HFFc6 (cell line): ENCODE data around the gene LYZL6. TPM values are rescaled to one million over a fixed set of nuclear protein-coding genes. Genes with fewer than 3 reads are reported as not detected.

Experiments used
- DNase-seq: peaks from one replicate; pipeline ENCODE4 v3.0.0-alpha.2; 2018
- H3K27ac Mint-ChIP-seq: 2 replicates; pipeline ENCODE4 v1.8.0; 2020; ENCODE audit warnings: mild to moderate bottlenecking, mixed read lengths
- H3K27me3 Mint-ChIP-seq: 2 replicates; pipeline ENCODE4 v1.8.0; 2021; ENCODE audit warnings: mild to moderate bottlenecking, moderate library complexity, mixed read lengths; ENCODE audit not compliant: insufficient read depth
- H3K36me3 Mint-ChIP-seq: 2 replicates; pipeline ENCODE4 v1.8.0; 2021; ENCODE audit warnings: low read depth, mixed read lengths
- H3K4me1 Mint-ChIP-seq: 2 replicates; pipeline ENCODE4 v1.8.0; 2020; ENCODE audit warnings: low read depth, mixed read lengths
- H3K4me3 Mint-ChIP-seq: 2 replicates; pipeline ENCODE4 v1.8.0; 2020; ENCODE audit warnings: mild to moderate bottlenecking, moderate library complexity, mixed read lengths
- H3K9me3 Mint-ChIP-seq: 2 replicates; pipeline ENCODE4 v1.8.0; 2020; ENCODE audit warnings: mild to moderate bottlenecking, mixed read lengths
- total RNA-seq, 6 experiments: library from RNA; stranded (reverse); fragmentation: NEBNext Ultra II Directional; extraction: Animal tissue kit (Norgen Biotek cat#: 25700); gene quantifications; 2 replicates in 1 of 6; 3 replicates in 5 of 6; pipeline ENCODE4 v1.2.3, GENCODE V29; 2021
- TF ChIP-seq, protein P1 (sequence below): fragments of 200-600 bp; sonication (generic); IDR thresholded peaks from 2 replicates; pipeline ENCODE4 v1.5.0; 2021; ENCODE audit warnings: antibody characterized with exemption, mild to moderate bottlenecking

The LYZL6 gene
- total RNA-seq, 6 experiments from 2014 or later = not detected

DNA sequence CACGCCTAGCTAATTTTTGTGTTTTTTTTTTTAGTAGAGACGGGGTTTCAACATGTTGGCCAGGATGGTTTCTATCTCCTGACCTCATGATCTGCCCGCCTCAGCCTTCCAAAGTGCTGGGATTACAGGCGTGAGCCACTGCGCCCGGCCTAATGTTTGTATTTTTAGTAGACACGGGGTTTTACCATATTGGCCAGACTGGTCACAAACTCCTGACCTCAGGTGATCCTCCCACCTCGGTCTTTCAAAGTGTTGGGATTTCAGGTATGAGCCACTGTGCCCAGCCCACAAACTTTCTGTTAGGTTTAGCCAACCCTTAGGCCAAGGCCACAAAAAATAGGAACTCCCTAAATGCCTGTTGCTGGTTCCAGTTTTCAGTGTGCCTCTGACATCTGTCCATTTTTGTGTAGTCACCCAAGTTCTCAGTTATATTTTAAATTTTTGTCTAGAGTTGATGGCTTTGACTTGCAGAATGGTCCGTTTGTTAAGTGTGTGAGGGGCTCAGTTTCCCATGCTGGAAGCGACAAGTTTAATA lies 25.1 kb upstream of the LYZL6 start:
- no peak for DNase-seq
- TF ChIP-seq, protein P1, sequence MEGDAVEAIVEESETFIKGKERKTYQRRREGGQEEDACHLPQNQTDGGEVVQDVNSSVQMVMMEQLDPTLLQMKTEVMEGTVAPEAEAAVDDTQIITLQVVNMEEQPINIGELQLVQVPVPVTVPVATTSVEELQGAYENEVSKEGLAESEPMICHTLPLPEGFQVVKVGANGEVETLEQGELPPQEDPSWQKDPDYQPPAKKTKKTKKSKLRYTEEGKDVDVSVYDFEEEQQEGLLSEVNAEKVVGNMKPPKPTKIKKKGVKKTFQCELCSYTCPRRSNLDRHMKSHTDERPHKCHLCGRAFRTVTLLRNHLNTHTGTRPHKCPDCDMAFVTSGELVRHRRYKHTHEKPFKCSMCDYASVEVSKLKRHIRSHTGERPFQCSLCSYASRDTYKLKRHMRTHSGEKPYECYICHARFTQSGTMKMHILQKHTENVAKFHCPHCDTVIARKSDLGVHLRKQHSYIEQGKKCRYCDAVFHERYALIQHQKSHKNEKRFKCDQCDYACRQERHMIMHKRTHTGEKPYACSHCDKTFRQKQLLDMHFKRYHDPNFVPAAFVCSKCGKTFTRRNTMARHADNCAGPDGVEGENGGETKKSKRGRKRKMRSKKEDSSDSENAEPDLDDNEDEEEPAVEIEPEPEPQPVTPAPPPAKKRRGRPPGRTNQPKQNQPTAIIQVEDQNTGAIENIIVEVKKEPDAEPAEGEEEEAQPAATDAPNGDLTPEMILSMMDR = no peak
- Mint-ChIP-seq H3K36me3 (no peaks in the 10 kb centered on the region), H3K27me3 (peaks cover 20% of the 10 kb centered on the region), H3K27ac (no peak overlapping the region), H3K4me1 (peaks cover 8% of the 10 kb centered on the region), H3K9me3 (no peaks in the 10 kb centered on the region), H3K4me3 (no peak overlapping the region)

DNA sequence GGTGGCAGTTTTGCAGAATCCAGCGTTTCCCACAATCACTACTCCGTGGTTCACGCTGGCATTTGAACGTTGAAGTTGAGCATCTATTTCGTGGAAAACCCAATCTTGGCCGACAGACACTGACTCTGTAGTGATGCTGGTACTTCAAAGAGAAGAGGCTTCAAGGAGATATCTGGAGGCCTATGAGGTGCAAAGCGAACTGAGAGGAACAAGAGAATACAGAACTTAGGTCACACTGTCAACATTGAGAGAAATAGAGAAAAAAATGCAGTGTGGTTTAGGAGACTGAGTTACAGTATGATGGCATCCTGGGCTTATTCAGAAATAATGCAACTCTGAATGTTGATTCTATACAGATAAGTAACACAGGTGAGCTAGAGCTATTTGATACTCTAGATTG lies 21.8 kb upstream of the LYZL6 start:
- H3K9me3 Mint-ChIP-seq = no peaks in the 10 kb centered on the region
- TF ChIP-seq, protein P1 = no peak

DNA sequence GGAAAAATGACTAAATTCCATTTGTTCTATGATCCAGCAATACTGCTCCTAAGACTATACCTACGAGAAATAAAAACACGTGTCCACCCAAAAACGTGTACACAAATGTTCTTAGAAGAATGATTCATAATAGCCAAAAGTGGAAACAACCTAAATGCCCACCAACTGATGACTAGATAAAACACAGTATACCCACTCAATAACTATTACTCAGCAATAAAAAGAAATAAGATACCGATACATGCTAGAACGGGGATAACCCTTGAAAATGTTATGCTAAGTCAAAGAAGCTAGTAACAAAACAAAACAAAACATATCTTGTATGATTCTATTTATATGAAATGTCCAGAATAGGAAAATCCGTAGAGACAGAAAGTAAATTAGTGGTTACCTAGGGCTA lies 20.1 kb upstream of the LYZL6 start:
- Mint-ChIP-seq H3K27me3 (peaks cover 15% of the 10 kb centered on the region), H3K4me1 (no peaks in the 10 kb centered on the region), H3K9me3 (no peaks in the 10 kb centered on the region)

More for the DNA sequence above, 21.8 kb upstream of the LYZL6 start:
- Mint-ChIP-seq H3K4me1 (no peaks in the 10 kb centered on the region), H3K27me3 (peaks cover 15% of the 10 kb centered on the region), H3K4me3 (no peak overlapping the region), H3K27ac (no peak overlapping the region), H3K36me3 (no peaks in the 10 kb centered on the region)
- DNase-seq = no peak

DNA sequence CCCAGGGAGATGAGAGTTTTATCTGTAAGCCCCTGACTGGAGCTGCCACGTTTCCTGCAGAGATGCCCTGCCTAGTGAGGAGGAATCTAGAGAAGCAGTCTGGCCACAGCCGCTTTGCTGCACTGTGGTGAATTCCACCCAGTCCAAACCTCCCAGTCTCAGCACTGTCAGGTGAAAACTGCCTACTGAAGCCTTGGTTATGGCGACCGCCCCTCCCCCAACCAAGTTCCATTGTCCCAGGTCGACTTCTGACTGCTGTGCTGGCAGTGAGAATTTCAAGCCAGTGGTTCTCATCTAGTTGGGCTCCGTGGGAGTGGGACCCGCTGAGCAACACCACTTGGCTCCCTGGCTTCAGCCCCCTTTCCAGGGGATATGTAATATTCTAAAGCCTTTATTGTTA lies 10.2 kb upstream of the LYZL6 start:
- H3K4me3 Mint-ChIP-seq = no peak overlapping the region
- H3K9me3 Mint-ChIP-seq = no peaks in the 10 kb centered on the region
- no peaks in the 10 kb centered on the region for H3K36me3 Mint-ChIP-seq
- TF ChIP-seq, protein P1 = no peak
- H3K27ac Mint-ChIP-seq = no peak overlapping the region
- no peak for DNase-seq
- no peaks in the 10 kb centered on the region for H3K4me1 Mint-ChIP-seq
- H3K27me3 Mint-ChIP-seq = peaks cover 8% of the 10 kb centered on the region

More for the DNA sequence above, 20.1 kb upstream of the LYZL6 start:
- TF ChIP-seq, protein P1 = no peak
- Mint-ChIP-seq H3K27ac (no peak overlapping the region), H3K4me3 (no peak overlapping the region), H3K36me3 (no peaks in the 10 kb centered on the region)
- no peak for DNase-seq

DNA sequence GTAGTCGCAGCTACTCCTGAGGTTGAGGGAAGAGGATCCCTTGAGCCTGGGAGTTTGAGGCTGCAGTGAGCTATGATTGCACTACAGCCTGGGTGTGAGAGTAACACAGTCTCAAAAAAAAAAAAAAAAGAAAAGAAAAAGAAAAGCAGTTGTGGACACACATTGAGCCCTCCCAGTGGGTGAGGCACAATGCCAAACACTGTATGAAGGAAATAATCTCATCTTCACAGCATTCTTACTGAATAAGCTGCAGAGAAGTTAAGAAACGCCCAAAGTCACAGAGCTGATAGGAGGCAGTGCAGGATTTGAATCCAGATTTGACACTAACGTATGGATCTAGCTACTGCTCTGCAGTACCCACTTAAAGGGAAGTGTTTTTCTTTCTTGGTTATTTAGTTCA lies 5.9 kb upstream of the LYZL6 start:
- Mint-ChIP-seq H3K36me3 (no peaks in the 10 kb centered on the region), H3K27me3 (peaks cover 6% of the 10 kb centered on the region), H3K9me3 (no peaks in the 10 kb centered on the region), H3K4me3 (no peak overlapping the region), H3K4me1 (peaks cover under 1% of the 10 kb centered on the region; the same call in 1 of the 2 replicates), H3K27ac (no peak overlapping the region)
- no peak for DNase-seq
- TF ChIP-seq, protein P1 = no peak

DNA sequence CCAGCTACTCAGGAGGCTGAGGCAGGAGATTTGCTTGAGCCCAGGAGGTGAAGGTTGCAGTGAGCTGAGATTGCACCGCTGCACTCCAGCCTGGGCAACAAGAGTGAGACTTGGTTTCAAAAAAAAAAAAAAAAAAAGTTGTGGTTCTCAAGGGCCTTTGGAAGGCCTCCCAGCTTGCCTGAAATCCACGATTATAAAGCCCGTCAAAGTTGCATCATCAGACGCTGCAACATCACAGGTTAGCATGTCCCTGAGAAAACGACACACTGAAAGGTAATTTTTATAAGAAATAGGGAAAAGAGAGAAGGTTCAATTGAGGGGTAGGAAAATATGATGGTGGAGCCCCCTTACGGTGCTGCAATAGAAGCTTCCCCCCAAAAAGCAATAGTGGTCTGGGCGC lies 4.6 kb upstream of the LYZL6 start:
- no peaks in the 10 kb centered on the region for H3K36me3 Mint-ChIP-seq
- H3K4me1 Mint-ChIP-seq = peaks cover 4% of the 10 kb centered on the region; the same call in 1 of the 2 replicates
- TF ChIP-seq, protein P1 = 0 out of 2 replicates have a peak, but pooled peaks have one; percentile 8
- H3K27me3 Mint-ChIP-seq = peaks cover 8% of the 10 kb centered on the region
- DNase-seq = no peak
- H3K4me3 Mint-ChIP-seq = no peak overlapping the region
- H3K9me3 Mint-ChIP-seq = no peaks in the 10 kb centered on the region
- H3K27ac Mint-ChIP-seq = no peak overlapping the region
